Kidney tubule cell (primary cell): ENCODE results near the gene SH3RF3.

ENCODE experiments used
- DNase-seq: peaks from one replicate; pipeline ENCODE4 v3.0.0-alpha.2; 2018; ENCODE audit warnings: low spot score

The SH3RF3 gene

GRCh38 chr2:109288544-109289368 is 159.8 kb downstream of the SH3RF3 start:
- DNase-seq, result peak; percentile 14

- no peak for DNase-seq
Observed at GRCh38 chr2:109289504-109290222, 160.7 kb downstream of the SH3RF3 start.

- peak; percentile 12 for DNase-seq
Observed at GRCh38 chr2:109290887-109291643, 162.1 kb downstream of the SH3RF3 start.

GRCh38 chr2:109292386-109292785 is 163.4 kb downstream of the SH3RF3 start:
- no peak for DNase-seq

- no peak for DNase-seq
Observed at GRCh38 chr2:109293663-109294062, 164.7 kb downstream of the SH3RF3 start.

GRCh38 chr2:109294523-109294922 is 165.5 kb downstream of the SH3RF3 start:
- no peak for DNase-seq

- DNase-seq, result no peak
Observed at GRCh38 chr2:109295070-109295780, 166.2 kb downstream of the SH3RF3 start.

GRCh38 chr2:109295781-109296117 is 166.7 kb downstream of the SH3RF3 start:
- DNase-seq, result no peak

GRCh38 chr2:109297566-109298490 is 168.8 kb downstream of the SH3RF3 start:
- DNase-seq, result no peak

- no peak for DNase-seq
Observed at GRCh38 chr2:109298851-109299250, 169.8 kb downstream of the SH3RF3 start.

- no peak for DNase-seq
Observed at GRCh38 chr2:109299536-109299935, 170.5 kb downstream of the SH3RF3 start.

- no peak for DNase-seq
Observed at GRCh38 chr2:109300582-109300981, 171.6 kb downstream of the SH3RF3 start.

- DNase-seq, result no peak
Observed at GRCh38 chr2:109301746-109302145, 172.7 kb downstream of the SH3RF3 start.

GRCh38 chr2:109302319-109302718 is 173.3 kb downstream of the SH3RF3 start:
- no peak for DNase-seq

GRCh38 chr2:109304242-109304641 is 175.2 kb downstream of the SH3RF3 start:
- no peak for DNase-seq

GRCh38 chr2:109304731-109305470 is 175.9 kb downstream of the SH3RF3 start:
- no peak for DNase-seq

GRCh38 chr2:109305490-109306167 is 176.6 kb downstream of the SH3RF3 start:
- DNase-seq, result no peak

- no peak for DNase-seq
Observed at GRCh38 chr2:109306190-109306589, 177.2 kb downstream of the SH3RF3 start.

GRCh38 chr2:109311771-109312170 is 182.8 kb downstream of the SH3RF3 start:
- no peak for DNase-seq

- DNase-seq, result no peak
Observed at GRCh38 chr2:109312902-109313301, 183.9 kb downstream of the SH3RF3 start.
